OCI-LY3 (cell line): ENCODE measurements around the gene ACAN.

Source experiments
- CTCF ChIP-seq: fragments of 200-600, 300-600 bp; sonication (generic); IDR thresholded peaks from 2 replicates; pipeline ENCODE4 v1.5.1; 2014; ENCODE audit warnings: antibody characterized with exemption, low read length, low read depth
- EZH2phosphoT487 ChIP-seq: fragments of 200-600 bp; shearing (Covaris generic); IDR thresholded peaks from 2 replicates; pipeline ENCODE4 v1.6.1; 2018; ENCODE audit warnings: antibody characterized with exemption, mixed run types, low read depth

GRCh38 chr15:88839146-88839545 is 35.9 kb downstream of the ACAN start:
- no peak for TF ChIP-seq CTCF
- no peak for TF ChIP-seq EZH2phosphoT487
